T-helper 1 cell treated with Interleukin-12 subunit alpha and Interleukin-12 subunit beta and Interleukin-4 antibody, amounts not matched to agents 30 μg/mL and 1 μg/mL, for 36 hours (primary cell): ENCODE measurements around the gene FLNC.

Experiments
- H3K27ac Mint-ChIP-seq: one replicate; pipeline ENCODE4 v1.8.0; 2021; ENCODE audit warnings: mild to moderate bottlenecking, mixed read lengths
- H3K27me3 Mint-ChIP-seq: one replicate; pipeline ENCODE4 v1.8.0; 2021; ENCODE audit warnings: low read depth, mixed read lengths
- H3K36me3 Mint-ChIP-seq: one replicate; pipeline ENCODE4 v1.8.0; 2021; ENCODE audit warnings: low read depth, mixed read lengths
- H3K4me1 Mint-ChIP-seq: one replicate; pipeline ENCODE4 v1.8.0; 2021; ENCODE audit warnings: low read depth, mixed read lengths
- H3K4me3 Mint-ChIP-seq: one replicate; pipeline ENCODE4 v1.8.0; 2021; ENCODE audit warnings: mild to moderate bottlenecking, moderate library complexity, mixed read lengths
- H3K9me3 Mint-ChIP-seq: one replicate; pipeline ENCODE4 v1.8.0; 2021; ENCODE audit warnings: mixed read lengths

FLNC gene

GRCh38 chr7:128841171-128841690, 11.0 kb downstream of the FLNC start:
- Mint-ChIP-seq H3K36me3 (no peaks in the 10 kb centered on the region), H3K4me1 (peaks cover 2% of the 10 kb centered on the region), H3K27me3 (no peaks in the 10 kb centered on the region), H3K9me3 (no peaks in the 10 kb centered on the region), H3K27ac (no peak overlapping the region), H3K4me3 (no peak overlapping the region)

DNA sequence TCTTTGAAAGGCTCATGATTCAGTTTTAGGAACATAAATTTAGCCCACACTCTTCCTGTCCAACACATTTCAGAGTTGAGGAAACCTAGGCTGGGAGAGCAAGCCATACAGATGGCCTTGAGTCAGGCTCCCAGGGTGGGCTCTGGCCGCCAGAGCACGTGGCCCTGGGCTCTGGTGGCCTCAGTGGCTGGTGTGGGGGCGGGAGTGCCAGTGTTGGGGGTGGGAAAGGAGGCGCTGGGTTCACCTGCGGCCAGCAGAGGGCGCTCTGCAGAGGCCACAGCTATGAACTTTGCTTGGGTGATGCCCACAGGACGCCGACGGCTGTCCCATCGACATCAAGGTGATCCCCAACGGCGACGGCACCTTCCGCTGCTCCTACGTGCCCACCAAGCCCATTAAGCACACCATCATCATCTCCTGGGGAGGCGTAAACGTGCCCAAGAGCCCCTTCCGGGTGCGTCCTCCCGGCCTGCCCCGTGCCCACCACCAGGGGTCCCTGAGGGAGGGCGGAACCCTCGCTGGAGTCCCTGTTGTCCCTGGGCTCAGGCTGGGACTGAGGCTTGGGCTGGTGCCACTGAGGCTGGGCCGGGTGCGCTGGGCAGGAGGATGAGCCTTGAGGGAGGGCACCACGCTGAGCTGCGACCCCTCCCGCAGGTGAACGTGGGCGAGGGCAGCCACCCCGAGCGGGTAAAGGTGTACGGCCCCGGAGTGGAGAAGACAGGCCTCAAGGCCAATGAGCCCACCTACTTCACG, 11.9 kb downstream of the FLNC start:
- H3K36me3 Mint-ChIP-seq = no peaks in the 10 kb centered on the region
- no peak overlapping the region for H3K4me3 Mint-ChIP-seq
- H3K4me1 Mint-ChIP-seq = peaks cover 2% of the 10 kb centered on the region
- peak overlapping the region; percentile 26 for H3K27ac Mint-ChIP-seq
- no peaks in the 10 kb centered on the region for H3K27me3 Mint-ChIP-seq
- H3K9me3 Mint-ChIP-seq = no peaks in the 10 kb centered on the region

DNA sequence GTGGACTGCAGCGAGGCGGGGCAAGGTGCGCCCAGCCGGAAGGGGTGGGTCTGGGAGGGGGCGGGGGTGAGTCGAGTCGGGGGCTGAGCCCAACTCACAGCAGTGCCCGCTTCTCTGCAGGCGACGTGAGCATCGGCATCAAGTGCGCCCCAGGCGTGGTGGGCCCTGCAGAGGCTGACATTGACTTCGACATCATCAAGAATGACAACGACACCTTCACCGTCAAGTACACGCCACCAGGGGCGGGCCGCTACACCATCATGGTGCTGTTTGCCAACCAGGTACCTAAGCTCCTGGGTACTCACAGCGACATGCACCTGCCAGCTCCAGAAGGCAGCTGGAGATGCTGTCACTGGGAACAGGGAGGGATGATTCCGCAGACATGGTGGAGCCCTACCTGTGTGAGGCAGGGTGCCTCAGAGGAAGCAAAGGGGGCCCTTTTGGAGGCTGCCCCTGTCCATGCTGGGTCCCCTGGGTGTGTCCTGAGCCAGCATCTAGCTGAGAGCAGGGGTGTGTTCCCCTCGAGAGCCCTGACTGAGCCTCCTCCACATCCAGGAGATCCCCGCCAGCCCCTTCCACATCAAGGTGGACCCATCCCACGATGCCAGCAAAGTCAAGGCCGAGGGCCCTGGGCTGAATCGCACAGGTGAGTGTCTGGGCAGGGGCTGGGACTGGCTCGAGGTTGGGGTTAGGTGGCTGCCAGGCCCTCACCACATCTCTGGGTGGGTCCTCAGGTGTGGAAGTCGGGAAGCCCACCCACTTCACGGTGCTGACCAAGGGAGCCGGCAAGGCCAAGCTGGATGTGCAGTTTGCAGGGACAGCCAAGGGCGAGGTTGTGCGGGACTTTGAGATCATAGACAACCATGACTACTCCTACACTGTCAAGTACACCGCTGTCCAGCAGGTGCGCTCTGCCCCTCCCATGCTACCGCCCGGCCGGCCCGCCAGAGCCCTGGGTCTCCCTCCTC, 12.8 kb downstream of the FLNC start:
- Mint-ChIP-seq H3K27me3 (no peaks in the 10 kb centered on the region), H3K27ac (no peak overlapping the region), H3K4me1 (peaks cover 2% of the 10 kb centered on the region), H3K4me3 (no peak overlapping the region), H3K9me3 (no peaks in the 10 kb centered on the region), H3K36me3 (no peaks in the 10 kb centered on the region)

DNA sequence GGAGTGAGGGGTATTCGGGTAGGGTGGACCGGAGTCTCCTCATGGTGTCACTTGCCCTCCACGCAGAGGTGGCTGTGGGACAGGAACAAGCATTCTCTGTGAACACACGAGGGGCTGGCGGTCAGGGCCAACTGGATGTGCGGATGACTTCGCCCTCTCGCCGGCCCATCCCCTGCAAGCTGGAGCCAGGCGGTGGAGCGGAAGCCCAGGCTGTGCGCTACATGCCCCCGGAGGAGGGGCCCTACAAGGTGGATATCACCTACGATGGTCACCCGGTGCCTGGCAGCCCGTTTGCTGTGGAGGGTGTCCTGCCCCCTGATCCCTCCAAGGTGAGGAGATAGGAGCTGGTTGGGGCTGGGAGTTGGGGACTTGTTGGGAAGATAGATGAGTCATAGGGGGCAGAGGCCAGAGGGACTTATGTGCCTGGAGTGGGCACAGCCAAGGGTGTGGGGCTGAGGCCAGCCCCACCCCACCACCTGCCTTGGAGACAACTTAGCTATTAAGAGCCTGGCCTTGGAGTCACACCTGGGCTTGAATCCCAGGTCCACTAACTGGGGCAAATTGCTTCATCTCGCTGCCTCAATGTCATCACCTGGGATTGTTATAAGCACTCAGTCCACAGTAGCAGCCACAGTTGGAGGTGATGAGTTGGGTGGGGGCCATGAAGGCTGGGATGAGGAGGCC, 13.9 kb downstream of the FLNC start:
- no peaks in the 10 kb centered on the region for H3K9me3 Mint-ChIP-seq
- H3K4me1 Mint-ChIP-seq = peaks cover 2% of the 10 kb centered on the region
- H3K27ac Mint-ChIP-seq = no peak overlapping the region
- no peaks in the 10 kb centered on the region for H3K36me3 Mint-ChIP-seq
- no peaks in the 10 kb centered on the region for H3K27me3 Mint-ChIP-seq
- no peak overlapping the region for H3K4me3 Mint-ChIP-seq

DNA sequence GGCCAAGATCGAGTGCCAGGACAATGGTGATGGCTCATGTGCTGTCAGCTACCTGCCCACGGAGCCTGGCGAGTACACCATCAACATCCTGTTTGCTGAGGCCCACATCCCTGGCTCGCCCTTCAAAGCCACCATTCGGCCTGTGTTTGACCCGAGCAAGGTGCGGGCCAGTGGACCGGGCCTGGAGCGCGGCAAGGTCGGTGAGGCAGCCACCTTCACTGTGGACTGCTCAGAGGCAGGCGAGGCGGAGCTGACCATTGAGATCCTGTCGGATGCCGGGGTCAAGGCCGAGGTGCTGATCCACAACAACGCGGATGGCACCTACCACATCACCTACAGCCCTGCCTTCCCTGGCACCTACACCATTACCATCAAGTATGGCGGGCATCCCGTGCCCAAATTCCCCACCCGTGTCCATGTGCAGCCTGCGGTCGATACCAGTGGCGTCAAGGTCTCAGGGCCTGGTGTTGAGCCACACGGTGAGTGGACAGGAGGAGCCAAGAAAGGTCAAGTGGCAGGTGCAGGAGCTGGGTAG, 14.6 kb downstream of the FLNC start:
- no peak overlapping the region for H3K27ac Mint-ChIP-seq
- H3K36me3 Mint-ChIP-seq = no peaks in the 10 kb centered on the region
- H3K27me3 Mint-ChIP-seq = no peaks in the 10 kb centered on the region

DNA sequence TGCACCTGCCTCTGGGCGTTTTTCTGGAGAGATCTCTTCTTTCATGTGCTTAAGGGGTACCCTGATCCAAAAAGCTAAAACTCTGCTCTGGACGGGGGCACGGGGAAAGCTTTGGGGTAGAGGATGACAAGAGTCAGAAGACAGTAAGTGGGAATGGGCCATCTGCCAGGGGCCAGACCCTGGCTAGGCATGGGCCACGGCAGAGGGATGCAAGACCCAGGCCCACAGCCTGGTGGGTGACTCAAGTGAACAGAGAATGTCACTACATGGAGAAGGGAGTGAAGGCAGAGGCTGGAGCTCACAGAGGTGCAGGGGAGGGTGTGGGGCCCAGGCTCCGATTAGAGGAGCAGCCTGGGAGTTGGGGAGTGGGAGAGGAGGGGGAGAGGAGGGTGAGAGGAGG, 15.3 kb downstream of the FLNC start:
- H3K27me3 Mint-ChIP-seq = no peaks in the 10 kb centered on the region
- H3K9me3 Mint-ChIP-seq = no peaks in the 10 kb centered on the region
- H3K36me3 Mint-ChIP-seq = no peaks in the 10 kb centered on the region
- no peak overlapping the region for H3K4me3 Mint-ChIP-seq
- no peak overlapping the region for H3K27ac Mint-ChIP-seq
- peaks cover 2% of the 10 kb centered on the region for H3K4me1 Mint-ChIP-seq

More for the DNA sequence above, 14.6 kb downstream of the FLNC start:
- Mint-ChIP-seq H3K4me1 (peaks cover 2% of the 10 kb centered on the region), H3K4me3 (no peak overlapping the region), H3K9me3 (no peaks in the 10 kb centered on the region)

DNA sequence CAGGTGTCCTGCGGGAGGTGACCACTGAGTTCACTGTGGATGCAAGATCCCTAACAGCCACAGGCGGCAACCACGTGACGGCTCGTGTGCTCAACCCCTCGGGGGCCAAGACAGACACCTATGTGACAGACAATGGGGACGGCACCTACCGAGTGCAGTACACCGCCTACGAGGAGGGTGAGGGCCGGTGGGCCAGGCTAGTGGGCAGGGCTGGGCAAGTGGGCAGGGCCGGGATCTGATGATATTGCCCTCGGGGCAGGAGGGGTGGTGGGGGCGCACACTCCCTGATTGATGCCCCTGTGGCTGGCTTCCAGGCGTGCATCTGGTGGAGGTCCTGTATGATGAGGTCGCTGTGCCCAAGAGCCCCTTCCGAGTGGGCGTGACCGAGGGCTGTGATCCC, 15.8 kb downstream of the FLNC start:
- no peaks in the 10 kb centered on the region for H3K9me3 Mint-ChIP-seq
- H3K27ac Mint-ChIP-seq = no peak overlapping the region
- H3K4me1 Mint-ChIP-seq = peaks cover 2% of the 10 kb centered on the region
- H3K4me3 Mint-ChIP-seq = no peak overlapping the region
- H3K36me3 Mint-ChIP-seq = no peaks in the 10 kb centered on the region
- H3K27me3 Mint-ChIP-seq = no peaks in the 10 kb centered on the region

GRCh38 chr7:128846781-128847444, 16.7 kb downstream of the FLNC start:
- Mint-ChIP-seq H3K4me3 (no peak overlapping the region), H3K9me3 (no peaks in the 10 kb centered on the region), H3K27me3 (no peaks in the 10 kb centered on the region), H3K4me1 (peaks cover 2% of the 10 kb centered on the region), H3K27ac (no peak overlapping the region), H3K36me3 (no peaks in the 10 kb centered on the region)

- H3K27me3 Mint-ChIP-seq = no peaks in the 10 kb centered on the region
- no peaks in the 10 kb centered on the region for H3K9me3 Mint-ChIP-seq
Measured at GRCh38 chr7:128847721-128848211, 17.6 kb downstream of the FLNC start.

DNA sequence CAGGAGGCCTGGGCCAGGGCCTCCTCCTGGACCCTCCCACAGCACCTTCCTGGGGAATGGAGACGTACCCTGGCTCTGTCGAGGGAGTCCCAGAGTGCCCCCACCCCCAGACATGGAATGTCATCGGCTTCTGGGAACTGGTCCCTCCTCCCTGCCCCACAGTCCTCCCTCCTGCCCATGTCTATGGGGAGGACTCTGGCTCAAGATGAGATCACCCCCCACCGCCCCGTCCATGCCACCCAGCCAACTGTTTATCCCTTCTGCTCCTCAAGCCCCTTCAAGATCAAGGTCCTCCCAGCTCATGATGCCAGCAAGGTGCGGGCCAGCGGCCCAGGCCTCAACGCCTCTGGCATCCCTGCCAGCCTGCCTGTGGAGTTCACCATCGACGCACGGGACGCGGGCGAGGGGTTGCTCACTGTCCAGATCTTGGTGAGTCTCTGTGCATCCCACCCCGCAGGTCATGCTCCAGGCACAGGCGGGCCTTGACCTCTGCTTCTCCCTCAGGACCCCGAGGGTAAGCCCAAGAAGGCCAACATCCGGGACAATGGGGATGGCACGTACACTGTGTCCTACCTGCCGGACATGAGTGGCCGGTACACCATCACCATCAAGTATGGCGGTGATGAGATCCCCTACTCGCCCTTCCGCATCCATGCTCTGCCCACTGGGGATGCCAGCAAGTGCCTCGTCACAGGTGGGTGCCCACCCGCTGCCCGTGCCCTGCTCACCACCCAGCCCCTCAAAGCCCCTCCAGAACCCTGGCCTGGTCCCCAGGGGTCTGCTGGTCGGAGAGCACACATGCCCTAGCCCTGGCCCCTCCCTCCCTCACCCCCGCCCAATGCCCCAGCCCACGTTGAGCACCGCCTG, 18.3 kb downstream of the FLNC start:
- no peaks in the 10 kb centered on the region for H3K9me3 Mint-ChIP-seq

More at GRCh38 chr7:128847721-128848211, 17.6 kb downstream of the FLNC start:
- Mint-ChIP-seq H3K4me1 (no peaks in the 10 kb centered on the region), H3K4me3 (no peak overlapping the region), H3K27ac (no peak overlapping the region), H3K36me3 (no peaks in the 10 kb centered on the region)

DNA sequence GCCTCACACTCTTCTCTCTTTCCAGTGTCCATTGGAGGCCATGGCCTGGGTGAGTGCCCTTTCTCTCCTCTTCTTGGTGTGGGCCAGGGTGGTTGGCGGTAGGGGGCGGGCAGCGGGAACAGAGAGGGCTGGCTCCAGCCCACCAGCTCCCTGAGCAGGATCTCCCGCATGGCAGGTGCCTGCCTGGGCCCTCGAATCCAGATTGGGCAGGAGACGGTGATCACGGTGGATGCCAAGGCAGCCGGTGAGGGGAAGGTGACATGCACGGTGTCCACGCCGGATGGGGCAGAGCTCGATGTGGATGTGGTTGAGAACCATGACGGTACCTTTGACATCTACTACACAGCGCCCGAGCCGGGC, 18.9 kb downstream of the FLNC start:
- Mint-ChIP-seq H3K4me3 (no peak overlapping the region), H3K27me3 (no peaks in the 10 kb centered on the region), H3K27ac (no peak overlapping the region), H3K36me3 (no peaks in the 10 kb centered on the region), H3K4me1 (no peaks in the 10 kb centered on the region), H3K9me3 (no peaks in the 10 kb centered on the region)

More for the DNA sequence above, 18.3 kb downstream of the FLNC start:
- no peaks in the 10 kb centered on the region for H3K36me3 Mint-ChIP-seq
- no peak overlapping the region for H3K4me3 Mint-ChIP-seq
- H3K4me1 Mint-ChIP-seq = no peaks in the 10 kb centered on the region
- no peak overlapping the region for H3K27ac Mint-ChIP-seq
- no peaks in the 10 kb centered on the region for H3K27me3 Mint-ChIP-seq

GRCh38 chr7:128849804-128850490, 19.7 kb downstream of the FLNC start:
- Mint-ChIP-seq H3K27ac (no peak overlapping the region), H3K9me3 (no peaks in the 10 kb centered on the region), H3K27me3 (no peaks in the 10 kb centered on the region), H3K4me3 (no peak overlapping the region), H3K4me1 (no peaks in the 10 kb centered on the region), H3K36me3 (no peaks in the 10 kb centered on the region)
